NCI-H2029 (cell line): ENCODE results near the gene PYROXD2.

Experiments used
- DNase-seq: peaks from one replicate; lab custom pipeline; 2025; lab: John Stamatoyannopoulos, UW

PYROXD2 gene

DNA sequence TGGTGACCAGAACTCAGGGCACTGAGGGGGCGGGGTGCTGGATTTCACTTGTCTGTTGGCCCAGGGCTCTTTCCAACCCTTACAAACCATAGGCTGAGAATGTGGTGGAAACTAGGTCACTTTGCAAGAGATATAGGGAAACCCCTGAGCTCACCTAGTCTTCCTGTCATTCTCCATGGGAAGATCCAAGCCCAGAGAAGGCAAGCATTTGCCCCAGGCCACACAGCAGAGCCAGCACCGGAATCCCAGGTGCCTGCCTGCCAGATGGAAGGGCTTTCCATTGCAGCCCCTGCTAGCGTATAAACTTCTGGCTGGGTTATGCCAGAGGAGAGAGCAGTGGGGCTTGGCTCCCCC is 427 bp downstream of the PYROXD2 start:
- no peak for DNase-seq

DNA sequence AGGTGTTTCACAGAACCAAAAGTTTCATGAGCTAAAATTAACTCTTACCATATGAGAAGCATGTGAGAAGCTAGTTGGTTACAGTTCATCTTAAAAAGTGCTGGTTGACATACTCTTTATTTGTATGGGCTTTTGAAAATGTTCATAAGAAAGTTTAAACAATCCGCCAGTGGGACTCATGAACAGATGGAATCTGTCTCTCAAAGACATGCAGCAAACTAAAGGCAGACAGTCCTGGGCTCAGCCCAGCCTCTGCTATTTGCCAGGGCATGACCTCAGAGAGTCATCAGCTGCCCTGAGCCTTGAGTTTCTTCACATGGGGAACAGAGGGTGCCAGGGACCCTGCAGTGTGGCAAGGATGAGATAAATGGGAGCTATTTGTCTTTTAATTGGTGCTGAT is 3.2 kb downstream of the PYROXD2 start:
- DNase-seq: no peak

DNA sequence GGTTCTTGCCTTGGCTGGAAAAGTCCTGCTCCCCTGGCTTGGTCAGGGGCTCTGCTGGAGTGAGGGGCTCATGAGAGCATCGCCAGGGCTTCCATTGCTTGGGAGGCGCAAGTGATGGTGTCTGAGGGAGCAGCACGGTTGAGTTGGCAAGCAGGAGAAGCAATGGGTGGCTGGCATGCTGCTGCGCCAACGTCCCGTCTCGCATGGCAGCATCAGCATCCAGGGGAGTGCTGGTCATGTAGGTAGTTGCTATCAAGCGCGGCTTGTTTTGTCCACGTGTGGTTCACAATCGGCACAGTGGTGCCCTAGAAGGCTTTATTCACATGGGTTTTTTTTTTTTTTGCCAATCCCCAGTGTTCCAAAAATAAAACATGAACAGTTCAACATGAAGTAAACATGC is 3.8 kb downstream of the PYROXD2 start:
- DNase-seq: no peak

DNA sequence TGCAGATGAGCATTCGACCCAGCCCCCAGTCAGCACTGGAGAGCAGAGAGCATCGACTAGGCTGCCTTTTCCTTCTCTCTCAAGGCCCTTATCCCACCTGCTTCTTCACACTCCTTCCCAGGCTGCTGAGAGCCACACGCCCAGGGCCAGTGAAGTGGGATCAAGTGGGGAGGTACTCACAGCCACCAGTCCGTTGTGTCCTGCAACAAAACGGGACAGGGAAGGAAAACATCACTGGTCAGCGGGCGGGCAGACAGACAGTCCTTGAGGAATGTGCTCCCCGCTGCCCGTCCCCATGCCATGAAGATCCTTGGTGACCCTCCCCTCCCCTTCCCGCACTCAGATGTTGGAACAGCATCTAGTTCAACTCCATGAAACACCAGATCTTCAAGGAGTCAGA is 4.2 kb downstream of the PYROXD2 start:
- DNase-seq: no peak

DNA sequence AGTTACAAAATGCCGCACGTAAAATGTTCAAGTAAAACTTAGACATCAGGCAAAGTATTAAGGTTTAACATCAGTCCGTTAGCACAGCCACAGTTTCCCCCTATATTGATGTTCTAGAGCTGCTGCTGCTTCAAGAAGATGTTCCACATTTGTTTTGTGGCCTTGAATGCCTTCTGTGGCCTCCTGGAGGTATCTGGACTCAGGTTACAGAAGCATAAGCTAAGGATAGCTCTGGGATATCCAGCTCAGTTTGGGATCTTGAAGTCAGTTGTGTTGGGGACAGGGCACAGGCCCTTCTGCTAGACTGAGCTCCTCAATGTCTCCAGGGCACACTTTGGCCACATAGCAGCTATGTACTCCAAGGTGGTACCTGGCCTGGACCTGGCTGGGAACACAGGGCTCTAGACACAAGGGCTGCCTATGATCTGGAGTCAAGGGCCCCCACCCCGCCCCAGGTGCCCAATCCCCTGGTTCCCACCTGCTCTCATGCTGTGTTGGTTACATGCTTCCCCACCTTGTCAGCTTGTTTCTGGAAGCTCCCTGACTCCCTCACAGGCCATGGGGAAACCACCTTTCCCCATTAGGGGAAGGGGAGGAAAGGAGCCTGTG is 4.7 kb downstream of the PYROXD2 start:
- no peak for DNase-seq

DNA sequence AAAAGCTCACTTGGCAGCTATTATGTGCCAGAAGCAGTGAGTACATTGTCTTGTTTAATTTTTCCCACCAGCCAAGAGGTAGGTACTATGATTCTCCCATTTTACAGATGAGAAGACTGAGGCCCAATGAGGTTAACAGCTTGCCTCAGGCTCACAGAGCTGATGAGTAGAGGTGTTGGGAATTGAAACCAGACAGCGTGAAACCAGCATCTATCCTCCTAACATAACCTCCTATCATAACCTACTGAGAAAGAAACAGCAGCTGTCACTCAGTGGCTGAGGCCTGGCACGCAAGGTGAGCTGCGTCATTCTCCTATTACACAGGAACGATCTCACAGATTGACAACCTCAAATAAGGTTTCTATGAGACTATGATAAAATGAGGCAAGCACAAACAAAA is 6.2 kb downstream of the PYROXD2 start:
- DNase-seq: no peak

DNA sequence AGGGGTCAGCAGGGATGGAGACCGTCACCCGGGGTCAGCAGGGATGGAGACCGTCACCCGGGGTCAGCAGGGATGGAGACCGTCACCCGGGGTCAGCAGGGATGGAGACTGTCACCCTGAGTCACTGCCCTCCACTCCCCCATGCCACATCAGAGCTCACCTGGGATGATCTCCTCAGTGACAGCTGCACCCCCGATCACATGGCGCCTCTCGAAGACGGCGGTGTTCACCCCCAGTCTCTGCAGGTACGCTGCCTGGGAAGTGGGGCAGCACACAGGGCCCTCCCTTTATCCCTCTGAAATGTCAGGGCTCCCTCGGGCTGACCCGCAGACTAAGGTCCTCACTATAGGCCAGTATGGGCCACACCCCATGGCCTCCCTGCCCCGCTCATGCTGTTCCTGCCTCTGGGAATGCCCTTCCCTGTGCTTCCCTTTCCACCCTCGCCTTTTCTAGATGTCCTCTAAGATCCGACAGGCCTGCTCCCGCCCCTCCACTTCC is 7.2 kb downstream of the PYROXD2 start:
- no peak for DNase-seq

DNA sequence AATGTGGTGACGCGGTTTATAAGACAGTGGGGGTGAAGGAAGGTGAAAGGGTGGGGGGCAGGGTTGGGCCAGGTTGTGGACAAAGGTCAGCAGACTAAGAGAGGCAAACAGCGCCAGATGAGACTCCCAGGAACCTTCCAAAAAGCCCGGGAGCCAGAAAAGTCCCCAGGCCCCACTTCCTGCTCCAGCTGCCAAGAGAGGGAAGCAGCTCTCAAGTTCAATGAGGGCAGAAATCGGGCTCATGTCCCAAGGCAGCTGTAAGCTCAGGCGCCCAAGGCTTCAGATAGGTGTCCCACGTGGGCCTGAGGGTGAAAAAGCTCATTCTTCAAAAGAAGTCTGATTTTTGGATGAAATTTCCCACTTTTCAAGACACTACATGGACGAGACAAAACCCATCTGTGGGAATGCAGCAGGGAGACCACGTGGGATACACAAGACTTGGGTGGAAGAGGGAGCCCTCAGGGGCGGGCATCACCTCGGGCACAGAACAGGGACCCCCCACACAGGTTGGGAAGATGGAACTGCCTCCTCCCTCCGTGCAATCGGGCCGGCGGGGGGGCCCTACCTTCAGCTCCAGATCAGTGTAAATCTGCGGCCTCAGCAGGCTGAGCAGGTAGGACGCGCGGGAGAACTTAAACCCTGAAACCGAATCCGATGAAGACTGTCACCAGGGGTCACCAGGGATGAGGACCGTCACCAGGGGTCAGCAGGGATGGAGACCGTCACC is 7.8 kb downstream of the PYROXD2 start:
- DNase-seq: no peak

DNA sequence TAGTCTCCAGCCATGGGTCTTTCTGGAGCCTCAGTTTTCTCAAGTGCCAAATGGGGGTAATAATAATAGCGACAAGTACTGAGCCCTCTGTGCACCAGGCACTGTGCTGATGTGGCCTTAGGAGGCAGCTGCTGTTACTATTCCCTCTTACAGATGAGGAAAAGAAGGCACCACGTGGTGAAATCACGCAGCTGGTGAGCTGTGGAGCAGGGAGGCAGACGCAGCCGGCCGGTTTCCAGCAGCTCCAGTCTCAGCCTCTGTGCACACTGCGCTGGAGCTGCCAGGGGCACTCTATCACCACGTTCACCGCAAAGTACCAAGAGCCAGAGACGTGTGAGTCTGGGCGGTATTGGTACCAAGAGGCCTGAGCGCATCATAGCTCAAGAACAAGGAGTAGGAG is 9.6 kb downstream of the PYROXD2 start:
- DNase-seq: no peak

DNA sequence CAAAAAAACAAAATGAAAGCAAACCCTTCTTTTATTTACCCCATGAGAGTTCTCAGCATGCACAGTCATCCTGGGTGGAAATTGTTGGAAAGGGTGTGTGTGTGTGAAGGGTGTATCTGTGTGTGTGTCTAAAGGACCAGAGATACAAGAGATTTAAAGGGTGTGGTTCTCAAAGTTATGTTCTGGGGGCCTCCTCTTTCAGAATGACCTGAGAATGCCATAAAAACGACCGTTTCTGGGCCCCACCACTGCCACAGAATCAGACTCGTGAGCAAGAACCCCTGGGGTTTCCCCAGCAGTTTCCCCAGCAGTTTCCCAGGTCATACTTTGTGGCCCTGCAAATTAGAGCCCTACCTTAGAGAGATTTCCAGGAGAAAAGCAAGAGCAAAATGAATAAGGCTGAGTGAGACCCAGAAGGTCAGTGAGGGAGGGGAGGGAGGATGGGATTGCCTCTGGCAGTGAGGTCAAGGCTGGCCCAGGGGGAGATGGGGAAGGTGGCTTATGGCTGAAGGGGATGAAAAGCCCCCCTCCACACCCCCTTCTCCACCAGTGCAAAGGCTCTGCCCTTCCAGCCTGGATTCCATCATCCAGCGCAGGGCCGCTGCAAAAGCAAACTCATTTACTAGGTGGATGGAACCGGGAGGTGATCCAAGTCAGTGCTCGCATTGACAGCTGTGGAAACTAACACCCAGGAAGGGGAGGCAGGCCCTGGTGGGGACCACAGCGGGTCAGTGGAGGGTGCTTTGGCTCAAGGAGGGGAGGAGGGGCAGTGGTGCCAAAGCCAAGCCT is 10.2 kb downstream of the PYROXD2 start:
- no peak for DNase-seq

DNA sequence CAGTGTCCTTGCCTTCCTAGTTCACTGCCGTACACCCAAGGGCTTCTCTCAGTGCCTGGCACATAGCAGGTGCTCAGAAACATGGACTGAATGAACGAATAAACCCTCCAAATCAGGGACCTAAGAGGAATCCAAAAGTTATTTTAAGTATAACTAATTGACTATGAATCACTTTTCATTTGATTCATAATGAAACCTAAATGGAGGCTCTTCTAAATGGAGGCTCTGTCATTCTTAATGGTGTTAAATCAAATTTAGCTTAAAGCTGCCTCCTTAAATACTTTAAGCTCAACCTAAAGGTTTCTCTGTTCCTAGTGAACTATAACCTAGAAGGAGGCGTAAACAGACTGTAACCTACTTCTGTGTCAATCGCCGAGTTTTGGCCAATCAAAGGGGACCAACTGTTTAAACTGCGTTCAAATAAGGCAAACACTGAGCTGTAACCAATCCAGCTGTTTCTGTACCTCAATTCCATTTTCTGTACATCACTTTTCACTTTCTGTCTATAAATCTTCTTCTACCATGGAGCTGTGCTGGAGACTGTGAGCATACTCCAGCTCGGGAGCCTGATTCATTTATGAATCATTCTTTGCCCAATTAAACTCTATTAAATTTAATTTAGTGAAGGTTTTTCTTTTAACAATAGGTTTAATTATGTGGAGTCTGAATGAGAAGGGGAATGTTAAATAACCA is 11.0 kb downstream of the PYROXD2 start:
- no peak for DNase-seq

DNA sequence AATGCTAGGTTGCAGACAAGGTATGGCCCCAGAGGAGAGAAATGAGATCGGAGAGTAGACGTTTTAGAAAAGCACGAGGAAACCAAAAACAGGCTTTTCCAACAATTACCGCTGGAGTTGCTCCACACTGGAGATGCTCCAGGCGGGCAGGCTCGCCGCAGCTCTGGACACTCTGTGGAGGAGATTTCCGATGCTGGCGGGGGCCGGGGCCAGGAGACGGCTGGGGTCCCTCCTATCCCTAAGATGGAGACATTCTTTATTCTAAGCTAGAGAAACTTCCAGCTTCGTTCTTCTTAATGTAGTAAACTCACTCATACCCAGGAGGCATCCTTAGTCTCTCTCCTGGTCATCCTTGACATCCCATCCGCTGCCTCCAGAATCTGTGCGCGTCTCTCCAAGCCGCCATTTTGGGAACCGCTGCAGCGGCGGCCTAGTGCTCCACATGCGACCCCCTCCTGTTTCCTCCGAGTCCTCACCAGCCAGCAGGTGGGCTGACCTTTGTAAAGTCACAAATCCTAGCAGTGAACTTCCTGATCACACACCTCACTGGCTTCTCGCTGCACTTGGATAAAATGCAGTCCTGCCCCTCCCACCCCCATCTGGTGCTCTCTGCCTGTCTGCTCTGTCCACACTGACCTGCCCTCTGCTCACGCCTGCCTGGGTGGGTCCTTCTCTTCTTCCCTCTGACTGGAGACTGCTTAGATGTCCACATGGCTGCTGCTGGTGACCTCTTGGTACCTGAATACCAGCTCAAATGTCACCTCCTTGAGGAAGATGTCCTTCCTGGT is 11.9 kb downstream of the PYROXD2 start:
- no peak for DNase-seq

DNA sequence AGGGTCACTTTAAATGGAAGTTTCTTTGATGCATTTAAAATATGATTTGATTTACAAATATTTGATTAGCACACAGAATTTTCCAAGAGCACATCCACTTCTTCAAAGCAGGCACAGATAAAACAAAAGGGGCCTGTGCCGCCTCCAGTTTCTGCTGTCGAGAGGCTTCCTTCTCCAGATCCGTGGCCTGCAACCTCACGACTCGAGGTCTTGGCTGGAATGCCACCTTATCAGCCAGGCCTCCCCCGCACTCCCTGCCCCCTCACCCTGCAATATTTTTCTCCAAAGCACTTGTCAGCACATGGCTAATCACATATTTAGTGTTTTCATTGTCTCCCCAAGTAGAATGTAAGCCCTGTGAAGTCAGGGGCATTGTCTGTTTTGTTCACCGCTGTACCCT is 12.5 kb downstream of the PYROXD2 start:
- DNase-seq: no peak

DNA sequence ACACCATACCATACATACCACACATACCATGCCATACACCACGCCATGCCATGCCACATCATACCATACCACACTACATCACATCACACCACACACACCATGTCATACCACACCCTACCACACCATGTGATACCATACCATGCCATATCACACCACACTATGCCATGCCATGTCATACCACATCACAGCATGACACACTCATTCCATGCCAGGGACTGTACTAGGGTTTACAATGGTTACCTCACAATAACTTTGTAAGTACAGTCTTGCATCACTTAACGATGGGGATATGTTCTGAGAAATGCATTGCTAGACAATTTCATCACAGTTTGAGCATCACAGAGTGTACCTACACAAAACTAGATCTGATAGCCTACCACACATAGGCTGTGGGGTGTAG is 14.5 kb downstream of the PYROXD2 start:
- DNase-seq: no peak

DNA sequence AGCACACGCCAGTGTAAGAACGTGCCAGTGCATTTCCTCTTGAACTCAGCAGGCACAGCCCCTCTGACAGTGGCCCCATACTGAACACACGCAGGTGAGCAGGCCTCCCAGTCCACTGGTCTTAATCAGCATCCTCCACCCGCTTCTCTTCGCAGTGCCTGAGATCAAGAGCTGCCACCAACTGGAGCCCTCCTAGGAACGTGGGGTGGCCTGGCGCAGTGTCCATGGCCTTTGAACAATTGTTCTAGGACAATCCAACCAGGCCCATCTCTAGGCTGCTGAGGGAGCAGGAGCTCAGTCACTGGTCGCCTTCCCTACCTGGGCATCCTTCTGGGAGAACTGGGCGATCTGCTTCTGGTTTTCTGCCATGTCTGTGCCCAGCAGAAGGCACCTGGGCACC is 15.2 kb downstream of the PYROXD2 start:
- DNase-seq: no peak

DNA sequence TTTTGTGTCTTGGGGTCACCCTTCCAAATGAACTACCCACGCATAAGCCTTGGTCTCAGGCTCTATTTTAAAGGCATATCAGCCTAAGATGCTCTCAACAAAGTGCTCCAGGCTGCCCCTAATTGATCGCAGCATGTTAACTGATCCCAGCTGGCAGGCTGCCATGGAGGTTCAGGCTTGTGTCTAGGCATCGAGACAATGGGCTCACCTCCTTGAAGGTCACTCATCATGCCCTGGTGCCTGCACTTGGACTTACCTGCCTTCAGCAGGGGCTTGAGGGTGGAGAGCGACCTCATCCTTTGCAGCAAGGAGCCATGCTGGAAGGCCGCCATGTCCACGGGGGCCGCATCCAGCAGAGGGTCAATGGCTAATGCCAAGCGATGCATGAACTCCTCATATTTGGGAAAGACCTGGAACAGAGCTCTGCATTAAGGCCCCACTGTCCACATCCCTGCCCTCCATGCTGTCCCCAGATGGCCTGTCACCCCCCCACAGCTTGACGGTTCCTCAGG is 17.8 kb downstream of the PYROXD2 start:
- DNase-seq: no peak

DNA sequence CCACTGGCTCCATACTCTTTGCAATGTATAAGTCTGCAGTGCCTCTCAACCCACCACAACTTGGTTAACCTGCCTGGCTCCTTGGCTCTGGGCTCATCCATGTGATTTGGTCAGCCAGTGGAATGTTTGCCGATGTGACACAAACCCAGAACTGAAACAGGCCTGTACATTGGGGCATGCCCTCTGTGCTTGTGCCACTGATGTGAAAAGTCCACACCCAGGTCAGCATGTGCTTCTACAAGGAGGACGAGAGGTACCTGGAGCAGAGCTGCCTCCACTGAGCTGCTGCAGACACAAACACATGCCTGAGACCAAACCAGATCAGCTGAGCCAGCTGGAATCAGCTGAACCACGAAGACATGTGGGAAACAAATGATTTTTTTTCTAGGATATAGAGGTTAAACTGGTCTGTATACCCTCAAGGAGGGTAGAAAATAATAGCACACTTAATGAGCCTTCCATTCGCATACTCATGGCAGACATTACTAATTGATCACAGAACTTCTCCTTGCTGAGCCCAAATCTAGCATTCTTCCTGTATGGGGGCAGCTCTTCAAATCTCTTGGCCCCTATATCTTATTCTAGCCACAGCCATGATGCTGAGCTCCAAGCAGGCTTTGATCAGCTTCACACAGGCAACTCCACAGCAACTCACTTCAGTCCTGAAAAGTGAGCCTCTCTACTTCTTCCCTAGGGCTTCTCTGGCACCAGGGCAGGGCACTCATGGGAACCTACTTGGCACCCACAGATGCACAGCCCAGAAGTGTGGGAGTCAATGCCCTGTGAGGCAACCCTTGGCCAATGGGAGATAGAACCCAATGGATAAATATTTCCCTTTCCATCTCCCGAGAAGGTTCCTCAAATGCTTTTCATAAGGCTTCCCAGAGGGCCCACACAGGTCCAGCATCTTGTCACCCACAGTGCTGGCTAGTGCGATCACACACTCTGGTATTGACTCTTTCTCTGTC is 18.6 kb downstream of the PYROXD2 start:
- no peak for DNase-seq

DNA sequence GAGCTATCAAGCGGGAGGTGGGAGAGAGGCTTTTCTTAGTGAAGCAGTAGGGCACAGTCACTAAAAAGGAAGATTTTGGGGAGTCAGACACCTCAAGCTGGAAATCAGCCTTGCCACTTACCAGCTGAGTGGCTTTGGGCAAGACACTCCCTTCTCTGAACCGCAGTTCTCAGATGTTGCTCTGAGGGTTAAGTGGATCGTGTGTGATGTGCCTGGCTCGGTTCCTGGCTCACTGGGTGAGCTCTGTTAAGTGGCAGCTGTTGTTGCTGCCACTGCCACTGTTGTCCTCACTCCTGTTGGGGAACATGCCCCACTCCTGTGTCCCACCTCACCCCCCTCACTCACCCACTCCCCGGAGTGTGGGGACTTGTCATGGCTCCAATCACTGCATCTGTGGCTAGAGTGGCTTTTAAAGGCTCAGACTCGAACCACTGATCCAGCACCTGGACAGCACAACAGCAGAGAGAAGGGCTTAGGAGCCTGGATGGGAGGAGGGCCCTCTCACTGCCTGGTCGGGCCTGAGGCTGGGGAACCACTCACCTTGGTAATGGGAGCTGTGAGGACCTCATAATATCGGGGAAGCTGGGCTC is 20.0 kb downstream of the PYROXD2 start:
- DNase-seq: no peak

DNA sequence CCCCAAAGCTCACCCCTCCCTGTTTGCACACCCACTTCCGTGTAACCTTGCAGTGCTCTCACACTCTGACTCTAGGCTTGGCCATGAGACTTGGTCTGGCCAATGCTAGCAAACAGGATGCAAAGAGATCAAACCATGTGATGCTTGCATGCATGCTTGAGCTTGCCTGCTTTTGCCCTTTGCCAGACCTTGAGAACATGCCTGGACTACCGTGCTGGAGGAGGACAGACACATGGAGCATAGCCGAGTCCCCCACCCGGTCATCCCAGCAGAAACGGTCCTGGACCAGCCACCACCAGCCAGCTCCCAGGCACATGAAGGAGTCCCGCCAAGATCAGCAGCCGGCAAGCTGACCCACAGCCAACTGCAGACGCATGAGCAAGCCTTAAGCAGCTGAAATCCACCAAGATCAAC is 23.4 kb downstream of the PYROXD2 start:
- no peak for DNase-seq

DNA sequence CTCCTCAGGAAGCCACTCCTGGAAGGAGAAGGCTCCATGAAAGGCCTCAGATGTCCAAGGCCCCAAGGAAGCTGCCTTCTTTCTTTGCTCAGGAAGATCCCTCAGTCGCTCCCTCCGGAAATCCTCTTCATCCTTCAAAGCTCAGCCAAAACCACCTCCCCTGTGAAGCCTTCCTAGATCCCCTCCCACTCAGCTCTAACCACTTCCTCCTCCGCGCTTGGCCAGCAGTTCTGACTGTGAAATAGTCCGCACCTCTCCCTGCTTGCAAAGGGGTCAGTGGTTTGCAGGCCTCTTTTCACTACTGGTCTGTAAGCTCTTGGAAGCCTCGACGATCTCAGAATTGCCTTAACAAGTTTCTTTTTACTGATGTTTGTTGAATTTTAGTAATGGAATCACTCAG is 23.9 kb downstream of the PYROXD2 start:
- no peak for DNase-seq
